Hematopoietic multipotent progenitor cell treated with erythropoietin and hydrocortisone succinate and interleukin-3 and kit ligand, for 8 days (in vitro differentiated cells): ENCODE results near the gene NAT16.
A peak's percentile ranks its signal among the peaks of the same experiment; 100 is the strongest.
"Not testable (repeated sequence)": the region's sequence is repeated elsewhere in the genome, so short reads cannot be mapped to it uniquely, and the experiment has no call there.

ENCODE experiments used
- DNase-seq: peaks from one replicate; pipeline ENCODE4 v3.0.0-alpha.2; 2015

The NAT16 gene

DNA sequence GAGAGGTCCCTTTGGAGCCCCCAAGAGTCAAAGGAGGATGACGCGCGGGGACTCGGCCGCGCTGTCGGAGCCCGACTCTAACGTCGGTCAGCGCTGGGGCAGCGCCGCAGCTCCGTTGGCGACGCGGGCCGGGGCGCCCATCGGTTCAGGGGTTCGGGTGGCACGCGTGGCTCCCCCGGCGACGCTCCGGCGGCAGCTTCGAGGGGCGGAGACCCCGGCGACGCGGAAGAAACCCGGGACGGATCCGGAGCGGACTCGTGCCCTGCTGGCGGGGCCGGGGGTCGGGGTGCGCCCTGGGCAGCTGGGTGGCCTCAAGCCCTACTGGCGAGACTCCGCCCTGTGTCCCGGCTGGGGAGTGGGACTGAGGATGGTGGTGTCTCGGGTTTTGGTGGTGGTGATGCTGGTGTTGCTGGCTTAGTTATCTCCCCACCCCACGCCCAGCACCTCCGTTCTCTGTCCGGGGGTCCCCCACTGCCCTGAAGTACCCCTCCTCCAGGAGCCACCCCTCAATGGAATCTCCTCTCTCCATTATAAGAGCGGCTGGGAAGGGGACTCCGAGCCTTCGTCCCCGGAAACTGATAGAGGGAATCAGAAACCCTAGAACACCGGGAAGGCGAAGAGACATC, at the start of gene NAT16:
NAT16 (minus strand) TSS at position 164 of the 626 bp plus-strand sequence. CDS start 5,486 bp downstream, outside the sequence.
- no peak for DNase-seq

DNA sequence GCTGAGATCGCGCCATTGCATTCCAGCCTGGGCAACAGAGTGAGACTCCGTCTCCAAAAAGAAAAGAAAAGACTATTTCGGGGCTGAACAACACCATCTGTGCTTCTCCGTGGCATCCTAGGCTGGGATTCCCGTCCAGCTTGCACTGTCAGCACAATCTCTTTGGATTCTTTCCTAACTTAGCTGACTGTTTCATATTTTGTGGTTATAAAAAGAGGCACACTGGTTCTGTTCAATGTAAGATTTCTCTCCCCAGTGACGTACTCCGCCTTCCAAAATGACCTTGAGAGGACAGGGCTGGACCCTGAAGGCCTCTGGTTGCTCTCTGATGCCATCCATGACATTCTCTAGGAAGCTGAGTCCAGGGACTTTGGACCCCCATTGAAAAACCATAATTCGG, 46.6 kb upstream of the NAT16 start:
- DNase-seq, result no peak

DNA sequence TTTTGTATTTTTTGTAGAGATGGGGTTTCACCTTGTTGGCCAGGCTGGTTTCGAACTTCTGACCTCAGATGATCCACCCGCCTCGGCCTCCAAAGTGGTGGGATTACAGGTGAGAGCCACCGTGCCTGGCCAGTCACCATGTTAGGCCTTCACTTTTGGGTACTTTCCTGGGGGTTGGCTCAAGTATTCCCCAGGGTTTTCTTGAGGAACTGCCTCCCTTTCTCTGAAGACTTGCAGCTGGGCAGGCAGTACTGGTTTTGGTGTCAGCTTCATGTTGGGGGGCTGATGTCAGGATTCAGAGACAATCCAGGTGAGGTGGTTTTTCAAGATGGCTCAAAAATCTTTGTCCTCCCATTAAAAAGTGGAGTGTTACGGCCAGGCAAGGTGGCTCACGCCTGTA, 45.6 kb upstream of the NAT16 start:
- no peak for DNase-seq

- no peak for DNase-seq
Observed at GRCh38 chr7:101223528-101223927, 43.4 kb upstream of the NAT16 start.

- DNase-seq, result no peak
Observed at GRCh38 chr7:101222275-101222830, 42.3 kb upstream of the NAT16 start.

DNA sequence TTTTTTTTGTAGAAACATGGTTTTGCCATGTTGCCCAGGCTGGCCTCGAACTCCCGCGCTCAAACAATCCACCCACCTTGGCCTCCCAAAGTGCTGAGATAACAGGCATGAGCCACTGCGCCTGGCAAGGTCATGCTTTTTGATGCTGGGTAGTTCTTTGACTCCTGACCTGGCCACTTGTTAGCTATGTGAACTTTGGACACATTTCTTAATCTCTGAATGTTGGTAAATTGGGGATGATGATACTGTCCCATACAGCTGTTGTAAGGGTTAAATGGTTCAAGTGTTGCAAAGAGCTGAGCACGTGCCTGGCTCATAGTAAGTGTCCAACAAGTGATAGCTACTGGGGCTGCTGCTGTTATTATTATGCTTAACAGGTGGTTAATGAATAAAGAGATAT, 40.2 kb upstream of the NAT16 start:
- no peak for DNase-seq

DNA sequence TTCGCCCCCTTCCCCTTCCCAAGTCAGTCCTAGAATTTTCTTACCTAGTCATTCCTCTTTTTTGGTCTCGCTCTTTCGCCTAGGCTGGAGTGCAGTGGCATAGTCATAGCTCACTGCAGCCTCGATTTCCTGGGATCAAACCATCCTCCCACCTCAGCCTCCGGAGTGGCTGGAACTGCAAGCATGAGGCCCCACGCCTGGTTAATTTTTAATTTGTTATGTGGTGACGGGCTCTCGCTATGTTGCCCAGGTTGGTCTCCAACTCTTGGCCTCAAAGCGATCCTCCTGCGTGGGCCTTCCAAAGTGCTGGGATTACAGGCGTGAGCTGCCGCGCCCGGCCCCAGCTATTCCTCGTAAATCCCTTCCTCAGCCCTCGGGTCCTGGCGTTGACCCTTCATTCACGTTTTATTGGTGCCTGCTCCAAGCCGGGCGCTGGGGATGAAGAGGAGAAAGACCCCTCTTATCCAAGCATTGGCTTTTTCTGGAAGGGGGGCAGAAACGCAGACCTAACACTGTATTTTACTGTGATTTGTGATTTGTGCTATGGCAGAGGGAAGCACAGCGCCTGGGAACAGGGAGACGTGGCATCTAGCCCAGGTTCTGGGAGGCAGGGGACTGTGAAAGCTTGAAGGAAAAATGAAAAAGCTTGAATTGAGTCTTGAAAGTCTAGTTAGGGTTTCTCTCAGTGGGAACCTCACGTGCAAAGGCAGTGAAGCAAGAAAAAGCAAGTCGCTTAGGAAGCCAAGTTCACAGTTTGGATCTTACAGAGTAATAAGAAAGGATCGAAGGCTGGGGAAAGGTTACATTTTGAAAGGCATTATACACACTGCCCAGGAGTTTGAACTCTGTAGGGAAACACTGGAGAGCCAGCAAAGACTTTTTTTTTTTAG, 38.4 kb upstream of the NAT16 start:
- no peak for DNase-seq

DNA sequence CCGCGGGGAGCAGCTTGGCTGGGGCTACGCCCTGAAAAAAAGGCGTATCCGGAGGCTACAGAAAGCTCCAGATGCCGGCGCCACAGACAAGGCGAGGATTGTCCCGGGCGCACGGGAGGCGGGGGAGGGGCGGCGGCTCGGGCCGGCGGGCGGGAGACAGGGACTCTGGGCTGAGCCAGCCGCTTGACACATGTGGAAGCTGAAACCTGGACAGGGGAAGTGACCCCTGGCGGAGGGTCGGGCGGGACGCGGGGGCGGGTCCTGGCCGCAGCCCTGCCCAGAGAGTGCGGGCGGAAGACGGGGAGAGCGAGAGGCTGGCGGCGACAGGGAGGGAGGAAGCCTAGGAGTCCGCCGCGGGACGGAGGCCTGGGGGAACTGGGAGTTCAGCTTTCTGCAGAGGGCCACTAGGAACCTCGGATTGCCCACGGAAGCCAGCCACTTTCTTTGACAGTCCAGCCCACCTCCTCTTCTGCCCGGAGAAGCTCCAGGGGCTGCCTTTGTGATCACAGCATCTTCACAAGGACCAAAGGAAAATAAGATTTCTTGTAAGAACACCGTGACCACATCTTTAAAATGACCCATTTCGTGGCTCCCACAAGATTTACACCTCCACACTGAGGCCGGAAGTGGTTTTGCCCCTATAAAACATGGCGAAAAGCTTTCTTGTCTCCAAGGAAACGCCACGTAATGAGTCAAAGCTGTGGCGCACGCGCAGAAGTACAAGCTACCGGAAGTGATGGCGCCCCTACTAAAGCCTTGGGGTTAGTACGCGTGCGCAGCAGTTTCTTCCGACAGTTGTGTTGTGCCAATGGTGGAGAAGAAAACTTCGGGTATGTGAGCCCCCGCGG, 37.5 kb upstream of the NAT16 start, which contains the start of the genes PLOD3 and ZNHIT1:
PLOD3 (minus strand) TSS at position 194 of the 848 bp plus-strand sequence. CDS start 307 bp downstream, outside the sequence.
ZNHIT1 (plus strand) TSS at position 778 of the 848 bp plus-strand sequence; CDS start at position 809, 31 bp downstream.
- DNase-seq, result peak; percentile 100

DNA sequence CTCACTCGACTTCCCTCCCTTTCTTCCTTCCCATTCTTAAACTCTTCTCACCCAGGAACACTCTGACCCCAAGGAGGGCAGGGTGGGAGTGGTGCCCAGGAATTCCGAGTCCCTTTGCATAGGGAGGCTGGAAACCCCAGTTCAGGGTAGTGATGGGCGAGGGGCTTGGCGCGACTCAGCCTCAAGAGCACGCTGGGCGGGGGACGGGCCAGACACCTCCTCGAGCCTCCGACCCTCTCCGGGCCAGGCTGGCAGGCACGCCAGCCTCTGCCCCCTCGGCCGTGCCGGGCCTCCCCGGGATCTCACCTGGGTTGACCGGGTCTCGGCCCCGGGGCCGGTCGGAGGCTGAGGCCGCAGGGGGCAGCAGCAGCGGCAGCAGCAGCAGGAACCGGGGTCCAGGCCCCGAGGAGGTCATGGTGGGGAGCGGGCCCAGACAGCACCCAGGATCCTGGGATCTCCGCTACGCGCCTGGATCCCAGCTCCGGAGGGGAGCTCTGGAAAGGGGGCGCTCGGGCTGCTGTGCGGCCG, 36.8 kb upstream of the NAT16 start:
- DNase-seq, result no peak

DNA sequence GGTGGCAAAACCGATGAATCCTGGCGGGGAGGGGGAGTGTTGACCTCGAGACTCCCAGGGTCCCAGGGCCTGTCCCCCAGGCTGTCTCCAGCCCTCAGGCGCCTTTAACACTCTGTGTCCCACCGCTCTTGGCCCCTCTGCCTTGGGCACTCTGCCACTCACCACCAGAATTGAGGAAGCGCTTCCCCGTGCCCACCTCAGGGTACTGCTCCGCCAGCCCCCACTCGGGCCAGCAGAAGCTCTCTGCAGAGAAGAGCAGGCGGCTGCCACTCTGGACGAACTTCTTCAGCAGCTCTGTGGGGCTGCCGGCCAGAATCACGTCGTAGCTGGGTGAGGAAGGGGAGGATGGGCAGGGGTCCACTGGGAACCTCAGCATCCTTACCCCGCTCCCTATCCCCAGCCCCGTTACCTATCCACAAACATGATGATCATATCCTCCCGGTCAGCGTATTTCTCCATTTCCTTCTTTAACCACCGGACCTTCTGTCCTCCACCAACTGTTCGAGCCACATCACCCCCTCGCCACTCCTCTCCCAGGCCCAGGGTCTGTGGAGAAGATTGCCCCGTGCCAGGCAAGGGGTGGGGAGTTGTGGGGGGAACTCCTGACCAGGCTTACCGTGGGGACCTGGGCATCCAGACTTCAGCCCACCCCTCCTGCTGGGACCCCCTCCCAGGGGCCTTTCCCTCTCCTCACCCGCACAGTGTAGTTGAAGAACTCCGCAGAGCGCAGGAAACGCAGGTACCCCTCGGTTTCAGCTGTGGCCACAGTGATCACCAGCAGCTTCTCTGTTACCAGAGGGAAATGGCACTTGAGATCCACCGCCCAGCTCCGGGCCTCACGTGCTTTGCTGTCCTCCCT, 36.1 kb upstream of the NAT16 start:
- peak; percentile 49 for DNase-seq

- no peak for DNase-seq
Observed at GRCh38 chr7:101212014-101212413, 31.9 kb upstream of the NAT16 start.

GRCh38 chr7:101211501-101211900, 31.4 kb upstream of the NAT16 start:
- no peak for DNase-seq

DNA sequence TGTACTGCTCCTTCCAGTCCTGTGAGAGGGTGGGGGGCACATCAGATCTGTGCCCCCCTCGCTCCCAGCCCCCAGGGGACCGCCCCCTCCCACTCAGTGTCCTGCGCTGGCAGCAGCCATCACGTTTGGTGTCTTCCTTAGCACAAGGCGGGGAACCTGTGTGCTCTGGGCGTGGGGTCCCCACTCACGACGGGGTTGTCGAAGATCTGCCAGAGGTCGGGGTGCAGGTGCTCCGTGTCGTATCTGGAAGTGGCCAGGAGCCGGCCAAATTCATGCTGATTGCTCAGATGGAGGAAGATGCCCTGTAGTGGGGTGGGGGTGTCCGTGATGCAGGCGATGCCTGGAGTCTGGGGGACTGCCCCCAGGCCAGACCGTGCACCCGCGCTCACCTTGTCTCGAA, 30.1 kb upstream of the NAT16 start:
- DNase-seq, result no peak

GRCh38 chr7:101208794-101209193, 28.7 kb upstream of the NAT16 start:
- DNase-seq, result no peak

DNA sequence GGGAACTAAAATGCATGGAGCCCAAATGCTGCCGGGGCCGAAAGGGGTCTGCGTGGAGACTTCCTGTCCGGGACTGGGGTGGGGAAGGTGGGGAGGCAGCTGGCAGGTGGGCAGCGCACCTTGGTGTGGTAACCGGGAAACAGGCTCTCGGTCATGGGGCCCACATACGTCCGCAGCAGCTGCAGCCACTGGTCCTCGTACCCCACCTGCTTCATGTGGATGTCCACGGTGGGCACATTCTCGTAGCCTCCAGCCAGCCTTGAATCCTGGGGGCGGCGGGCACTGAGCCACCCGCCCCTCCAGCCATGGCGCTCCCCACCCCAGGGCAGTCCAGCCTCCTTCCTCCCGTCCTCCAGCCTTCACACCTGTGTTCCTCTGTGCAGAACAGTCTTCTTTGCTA, 27.4 kb upstream of the NAT16 start:
- no peak for DNase-seq

DNA sequence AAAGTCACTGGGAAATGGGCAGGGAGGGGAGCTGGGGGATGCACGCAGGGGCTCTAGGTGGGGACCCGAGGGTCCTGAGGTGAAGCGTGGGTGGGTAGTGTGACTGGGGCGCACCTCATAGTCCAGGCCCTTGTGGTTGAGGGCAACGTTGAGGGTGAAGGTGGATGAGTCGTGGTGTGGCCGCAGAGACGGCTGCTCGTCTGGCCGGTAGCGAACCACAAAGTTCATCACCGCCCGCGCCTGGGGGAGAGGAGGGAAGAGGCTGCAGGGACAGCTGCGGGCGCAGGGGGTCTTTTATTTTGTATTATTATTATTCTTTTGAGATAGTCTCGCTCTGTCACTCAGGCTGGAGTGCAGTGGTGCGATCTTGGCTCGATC, 26.6 kb upstream of the NAT16 start:
- no peak for DNase-seq

GRCh38 chr7:101205901-101206664, 26.0 kb upstream of the NAT16 start:
- DNase-seq, result no peak

DNA sequence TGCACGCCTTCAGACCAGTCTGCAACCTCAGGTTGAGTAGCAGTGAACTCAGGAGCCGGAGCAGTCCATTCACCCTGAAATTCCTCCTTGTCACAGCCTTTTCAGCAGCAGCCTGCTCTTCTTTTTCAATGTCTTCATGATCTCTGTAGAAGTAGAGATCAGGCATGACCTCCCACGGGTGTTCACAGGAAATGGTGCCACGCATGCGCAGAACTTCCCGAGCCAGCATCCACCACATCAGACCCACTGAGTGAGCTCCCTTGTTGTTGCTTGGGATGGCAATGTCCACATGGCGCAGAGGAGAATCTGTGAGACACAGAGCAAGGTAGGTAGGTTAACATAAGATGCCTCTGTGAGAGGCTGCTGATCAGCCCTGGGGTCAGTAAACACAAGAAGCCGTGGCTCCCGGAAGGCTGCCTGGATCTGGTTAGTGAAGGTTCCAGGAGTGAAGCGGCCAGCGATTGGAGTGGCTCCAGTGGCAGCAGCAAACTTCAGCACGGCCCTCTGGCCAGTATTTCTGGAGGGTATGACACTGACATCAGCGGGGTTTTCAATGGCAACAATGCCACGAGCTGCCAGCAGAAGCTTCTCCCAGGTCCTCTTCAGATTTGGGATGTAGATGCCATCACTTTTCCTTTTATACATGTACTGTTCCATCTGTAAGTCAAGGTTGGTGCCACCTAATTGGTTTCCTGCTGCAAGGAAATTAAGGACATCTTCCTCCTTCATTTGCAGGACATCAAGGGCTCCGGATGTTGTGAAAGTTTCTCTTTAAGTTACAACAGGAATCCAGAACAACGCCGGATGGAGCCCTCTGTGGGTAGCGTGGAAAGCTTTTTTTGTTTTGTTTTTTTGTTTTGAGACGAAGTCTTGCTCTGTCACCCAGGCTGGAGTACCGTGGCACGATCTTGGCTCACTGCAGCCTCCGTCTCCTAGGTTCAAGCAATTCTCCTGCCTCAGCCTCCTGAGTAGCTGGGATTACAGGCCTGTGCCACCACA, 23.9 kb upstream of the NAT16 start:
- DNase-seq, result not testable (repeated sequence)

DNA sequence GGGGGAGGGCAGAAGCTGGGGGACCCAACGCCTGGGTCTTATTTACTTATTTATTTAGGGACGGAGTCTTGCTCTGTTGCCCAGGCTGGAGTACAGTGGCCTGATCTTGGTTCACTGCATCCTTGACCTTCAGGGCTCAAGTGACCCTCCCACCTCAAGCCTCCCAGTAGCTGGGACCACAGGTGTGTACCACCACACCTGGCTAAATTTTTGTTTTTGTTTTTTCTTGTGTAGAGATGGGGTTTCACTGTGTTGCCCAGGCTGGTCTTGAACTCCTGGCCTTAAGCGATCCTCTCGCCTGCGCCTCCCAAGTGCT, 22.5 kb upstream of the NAT16 start:
- DNase-seq, result no peak
